NCI-H748 treated with DMSO at 0.1 percent for 48 hours (cell line): ENCODE results near the gene CRLF3.
"Not testable (repeated sequence)": the region's sequence is repeated elsewhere in the genome, so short reads cannot be mapped to it uniquely, and the experiment has no call there.

ENCODE experiments used
- DNase-seq: peaks from one replicate; lab custom pipeline; 2025; lab: John Stamatoyannopoulos, UW

Gene CRLF3

DNA sequence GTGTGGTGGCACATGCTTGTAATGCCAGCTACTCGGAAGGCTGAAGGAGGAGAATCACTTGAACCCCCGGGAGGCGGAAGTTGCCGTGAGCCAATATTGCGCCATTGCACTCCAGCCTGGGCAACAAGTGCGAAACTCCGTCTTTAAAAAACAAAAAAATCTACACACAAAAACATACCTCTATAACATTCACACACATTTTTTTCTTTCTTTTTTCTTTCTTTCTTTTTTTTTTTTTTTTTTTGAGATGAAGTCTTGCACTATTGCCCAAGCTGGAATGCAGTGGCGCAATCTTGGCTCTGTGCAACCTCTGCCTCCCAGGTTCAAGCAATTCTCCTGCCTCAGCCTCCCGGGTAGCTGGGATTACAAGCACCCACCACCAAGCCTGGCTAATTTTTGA lies 9.6 kb downstream of the CRLF3 start:
- DNase-seq, result not testable (repeated sequence)

DNA sequence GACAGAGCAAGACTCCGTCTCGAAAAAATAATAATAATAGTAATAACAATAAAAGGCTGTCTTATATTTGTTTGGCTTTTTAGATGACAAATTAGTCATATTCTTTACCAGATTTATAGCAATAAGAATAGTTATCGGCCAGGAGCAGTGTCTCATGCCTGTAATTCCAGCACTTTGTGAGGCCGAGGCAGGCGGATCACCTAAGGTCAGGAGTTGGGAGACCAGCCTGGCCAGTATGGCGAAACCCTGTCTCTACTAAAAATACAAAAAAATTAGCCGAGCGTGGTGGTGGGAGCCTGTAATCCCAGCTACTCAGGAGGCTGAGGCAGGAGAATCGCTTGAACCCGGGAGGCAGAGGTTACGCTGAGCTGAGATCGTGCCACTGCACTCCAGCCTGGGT lies 10.3 kb downstream of the CRLF3 start:
- DNase-seq, result not testable (repeated sequence)

DNA sequence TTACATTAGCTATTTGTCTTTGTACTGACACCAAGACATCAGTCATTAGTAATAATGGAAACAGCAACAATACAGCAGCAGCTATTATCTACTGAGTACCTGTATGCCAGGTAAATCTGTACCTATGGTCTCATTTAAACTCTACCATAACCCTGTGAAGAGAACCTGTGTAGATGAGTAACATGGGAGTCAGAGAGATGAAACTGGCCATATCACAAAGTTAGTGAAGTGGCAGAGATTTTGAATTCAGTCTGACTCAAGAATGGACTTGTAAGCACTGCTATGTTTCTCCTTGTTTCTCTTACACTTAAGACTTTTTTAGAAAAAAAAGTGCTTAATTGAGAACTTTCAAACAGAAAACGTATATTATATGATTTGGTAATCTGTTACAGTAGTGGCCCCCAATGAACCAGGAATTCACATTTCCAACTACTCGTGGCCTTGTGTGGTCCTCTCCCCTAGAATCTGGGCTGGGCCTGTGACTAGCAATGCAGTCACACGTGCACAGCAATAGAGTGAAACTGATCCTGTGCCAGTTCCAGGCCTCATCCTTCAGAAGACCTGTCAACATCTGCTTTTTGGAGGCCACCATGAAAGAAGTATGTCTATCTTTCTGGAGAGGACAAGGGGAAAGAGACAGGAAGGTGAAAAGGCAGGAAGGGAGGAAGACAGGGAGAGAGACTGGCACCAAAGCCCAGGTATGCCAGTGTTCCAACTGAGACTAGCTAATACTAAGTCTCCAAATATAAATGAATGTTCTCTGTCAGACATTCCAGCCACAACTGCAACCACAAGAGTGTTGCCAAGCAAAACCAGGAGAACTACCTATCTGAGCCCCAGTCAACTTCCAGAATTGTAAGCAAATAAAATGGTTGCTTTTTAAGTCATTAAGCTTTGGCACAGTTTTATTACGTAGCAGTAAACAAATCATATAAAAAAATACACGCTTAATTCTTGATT lies 12.0 kb downstream of the CRLF3 start:
- no peak for DNase-seq

DNA sequence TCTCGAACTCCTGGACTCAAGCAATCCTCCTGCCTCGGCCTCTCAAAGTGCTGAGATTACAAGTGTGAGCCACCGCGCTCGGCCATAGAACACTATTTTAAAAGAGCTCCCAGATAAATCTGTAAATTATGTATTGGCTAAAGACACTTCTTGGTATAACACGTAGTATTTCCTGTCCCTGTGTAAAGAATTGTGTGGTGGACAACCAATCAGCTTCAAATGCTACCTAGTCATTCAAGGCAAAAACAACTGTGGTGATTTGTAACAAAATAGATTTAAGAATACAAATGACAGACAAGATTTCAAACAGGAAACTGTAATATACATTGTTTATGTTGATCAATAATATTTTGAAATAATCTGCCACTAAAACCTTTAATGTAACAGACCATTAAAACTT lies 14.6 kb downstream of the CRLF3 start:
- no peak for DNase-seq

DNA sequence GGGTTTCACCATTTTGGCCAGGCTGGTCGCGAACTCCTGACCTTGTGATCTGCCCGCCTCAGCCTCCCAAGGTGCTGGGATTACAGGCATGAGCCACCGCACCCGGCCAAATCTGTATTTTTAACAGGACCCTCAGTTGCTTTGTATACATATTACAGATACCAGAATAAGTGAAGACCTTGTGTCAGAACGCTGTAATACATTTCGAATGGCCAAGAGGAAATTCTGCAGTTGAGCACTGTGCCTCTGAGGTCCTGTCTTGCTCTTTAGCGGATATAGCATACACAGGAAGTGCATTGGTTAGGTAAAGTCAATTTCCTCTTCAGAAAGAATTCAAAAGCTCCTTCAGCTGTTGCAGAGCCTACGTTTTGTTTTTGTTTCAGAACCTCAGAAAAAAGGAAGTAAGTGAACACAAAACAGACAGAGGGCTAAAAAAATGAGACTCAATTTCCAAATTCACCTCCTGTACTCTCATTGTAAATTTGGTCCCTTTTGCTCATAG lies 15.7 kb downstream of the CRLF3 start:
- no peak for DNase-seq

DNA sequence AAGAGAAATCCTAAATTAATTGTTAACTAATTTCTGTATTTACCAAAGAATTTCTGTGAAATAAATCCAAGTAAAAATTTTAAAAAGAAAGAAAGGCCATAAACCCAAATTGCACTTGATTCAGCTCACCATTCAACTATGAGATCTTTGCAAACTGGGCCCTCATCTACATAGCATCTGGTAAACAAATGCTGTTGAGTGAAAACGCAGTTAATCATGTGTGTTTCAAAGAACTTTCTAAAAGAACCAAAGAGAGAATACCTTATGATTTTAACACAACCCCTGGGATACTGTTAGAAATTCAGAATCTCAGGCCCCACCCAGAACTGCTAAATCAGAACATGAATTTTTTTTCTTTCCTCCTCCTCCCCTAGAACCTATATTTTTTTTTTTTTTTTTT lies 16.6 kb downstream of the CRLF3 start:
- no peak for DNase-seq

DNA sequence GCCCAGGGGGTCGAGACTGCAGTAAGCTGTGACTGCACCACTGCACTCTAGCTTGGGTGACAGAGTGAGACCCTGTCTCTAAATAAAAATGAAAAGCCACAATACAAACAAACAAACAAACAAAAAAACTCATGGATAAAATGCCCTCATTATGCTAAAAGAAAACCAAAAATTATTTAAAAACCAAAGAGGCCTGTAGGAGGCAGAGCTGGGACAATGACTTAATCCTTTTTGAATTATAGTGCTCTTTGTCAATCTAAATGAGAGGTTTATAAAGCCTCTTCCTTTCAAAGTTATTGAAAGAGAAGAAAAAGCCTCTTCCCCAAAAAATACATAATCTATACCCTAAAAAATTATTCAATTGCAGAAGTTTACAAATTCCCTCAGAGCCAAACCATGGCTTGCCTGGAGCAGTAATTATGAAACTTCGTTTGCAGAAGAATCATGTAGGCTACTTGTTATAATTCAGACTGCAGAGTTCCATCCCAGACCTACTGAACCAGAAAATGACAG lies 18.5 kb downstream of the CRLF3 start:
- no peak for DNase-seq

DNA sequence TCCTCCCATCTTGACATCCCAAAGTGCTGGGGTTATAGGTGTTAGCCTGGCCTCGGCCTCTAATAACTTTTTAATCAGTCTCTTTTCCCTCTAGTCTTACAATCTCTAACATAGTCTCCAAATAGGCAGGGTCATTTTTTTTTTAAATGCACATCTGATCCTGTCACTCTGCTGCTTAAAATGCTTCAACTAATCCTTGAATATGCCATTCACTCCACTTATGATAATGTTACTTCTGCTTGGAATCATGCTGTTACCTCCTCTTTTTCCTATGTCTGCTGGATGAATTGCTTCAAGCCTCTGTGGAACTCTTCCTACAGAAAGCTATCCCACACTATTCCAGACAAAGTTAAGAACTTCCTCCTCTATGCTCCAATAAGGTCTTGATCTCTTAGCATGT lies 22.8 kb downstream of the CRLF3 start:
- no peak for DNase-seq

DNA sequence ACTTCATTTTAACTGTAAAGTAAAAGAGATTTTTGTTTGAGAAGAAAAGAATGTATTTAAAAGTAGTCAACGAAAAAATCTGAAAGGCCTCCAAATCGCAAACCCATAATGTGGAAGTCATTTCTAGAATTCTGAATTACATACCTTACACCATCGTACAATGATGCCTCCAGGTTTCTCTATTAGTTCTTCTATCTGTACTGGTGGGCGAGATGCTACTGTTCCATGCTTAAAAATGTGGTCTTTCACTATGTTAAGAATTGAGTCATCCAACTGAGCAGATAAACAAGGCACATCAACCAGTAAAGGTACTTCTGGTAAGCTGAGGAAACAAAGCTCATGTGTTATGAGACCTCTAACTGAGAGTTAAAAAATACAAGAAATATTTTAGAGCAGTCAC lies 28.5 kb downstream of the CRLF3 start:
- DNase-seq, result no peak

DNA sequence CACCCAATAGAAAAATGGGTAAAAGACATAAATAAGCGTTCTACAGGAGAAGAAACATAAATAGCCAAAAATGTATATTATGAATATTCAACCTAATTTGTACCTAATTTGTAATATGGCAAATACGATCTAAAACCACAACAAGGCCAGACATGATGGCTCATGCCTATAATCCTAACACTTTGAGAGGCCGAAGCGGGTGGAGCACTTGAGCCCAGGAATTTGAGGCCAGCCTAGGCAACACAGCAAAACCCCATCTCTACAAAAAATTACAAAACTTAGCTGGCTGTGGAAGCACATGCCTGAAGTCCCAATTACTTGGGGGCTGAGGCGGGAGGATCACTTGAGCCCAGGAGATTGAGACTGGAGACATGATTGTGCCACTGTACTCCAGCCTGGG lies 30.1 kb downstream of the CRLF3 start:
- no peak for DNase-seq

DNA sequence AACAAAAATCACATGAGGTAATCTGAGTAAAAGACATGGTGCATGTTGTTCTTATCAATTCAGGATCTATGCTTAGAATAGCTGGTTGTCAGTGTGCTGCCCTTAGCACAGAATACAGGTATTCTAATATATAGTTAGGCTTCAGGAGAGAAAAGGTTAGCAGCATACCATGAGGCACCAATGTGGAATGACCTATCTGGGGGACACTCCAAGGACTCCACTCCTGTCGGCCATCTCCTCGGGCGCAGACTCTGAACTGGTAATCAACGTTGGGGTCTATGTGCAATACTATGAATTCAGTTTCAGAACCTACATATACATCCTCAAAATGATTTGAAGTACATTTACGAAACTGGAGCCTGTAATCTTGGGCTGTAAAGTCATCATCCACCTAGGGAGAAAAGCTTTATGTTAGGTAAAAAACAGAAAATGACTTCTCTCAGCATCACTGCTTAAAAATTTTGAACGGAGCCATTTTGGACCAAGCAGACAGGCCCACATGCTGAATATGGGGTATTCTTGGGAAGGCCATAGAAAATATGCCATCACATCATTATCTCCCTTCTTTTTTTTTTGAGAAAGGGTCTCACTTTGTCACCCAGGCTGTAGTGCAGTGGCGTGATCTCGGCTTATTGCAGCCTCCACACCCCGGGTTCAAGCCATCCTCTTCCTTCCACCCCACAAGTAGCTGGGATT lies 31.1 kb downstream of the CRLF3 start:
- no peak for DNase-seq

DNA sequence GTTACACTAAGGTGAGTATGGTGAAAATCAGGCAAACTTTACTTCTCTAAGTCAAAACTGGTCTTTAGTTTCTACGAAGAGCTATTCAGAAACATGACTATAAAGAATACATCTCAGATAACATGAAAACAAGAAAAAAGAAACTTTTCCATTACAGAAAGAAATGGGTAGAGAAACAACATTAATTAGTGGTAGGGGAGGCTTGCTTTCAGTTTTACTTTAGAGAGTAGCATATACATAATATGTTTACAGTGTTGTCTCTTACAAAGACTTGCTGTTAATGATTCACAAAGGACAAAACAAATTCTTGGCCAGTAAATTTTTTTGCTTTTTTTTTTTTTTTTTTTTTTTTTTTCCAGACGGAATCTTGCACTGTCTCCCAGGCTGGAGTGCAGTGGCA lies 34.2 kb downstream of the CRLF3 start:
- DNase-seq, result no peak

DNA sequence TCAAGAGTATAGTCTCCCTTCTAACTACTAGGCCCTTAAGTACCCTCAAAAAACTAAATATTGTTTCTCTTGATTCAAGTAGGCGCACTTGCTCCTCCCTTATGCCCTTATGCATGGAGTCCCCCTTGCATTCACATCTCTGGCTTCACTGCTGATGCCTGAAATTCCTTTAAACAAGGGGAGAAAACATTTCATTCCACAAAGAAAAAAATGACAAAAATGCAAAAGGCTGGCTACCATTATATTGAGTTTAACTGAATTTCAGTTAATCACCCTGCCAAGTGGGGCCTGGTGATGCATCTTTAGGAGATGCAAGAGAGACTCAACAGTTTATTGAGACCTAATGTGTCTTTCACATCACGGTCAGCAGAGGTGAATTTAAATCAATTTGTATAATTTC lies 35.6 kb downstream of the CRLF3 start:
- no peak for DNase-seq

DNA sequence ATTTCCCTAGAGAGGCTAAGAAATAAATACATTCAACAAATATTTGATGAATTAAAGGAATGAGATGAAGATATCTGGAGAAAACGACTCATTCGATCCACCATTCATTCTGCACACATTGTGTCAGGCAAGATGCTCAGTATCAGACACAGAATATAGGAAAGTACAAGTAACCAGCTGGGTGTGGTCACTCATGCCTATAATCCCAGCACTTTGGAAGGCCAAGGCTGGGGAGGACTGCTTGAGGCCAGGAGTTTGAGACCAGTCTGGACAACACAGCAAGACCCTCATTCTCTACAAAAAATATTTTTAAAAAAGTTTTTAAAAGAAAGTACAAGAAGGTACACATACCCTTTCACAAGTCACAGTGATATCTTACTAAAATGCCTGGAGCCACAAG lies 42.3 kb downstream of the CRLF3 start:
- DNase-seq, result no peak

DNA sequence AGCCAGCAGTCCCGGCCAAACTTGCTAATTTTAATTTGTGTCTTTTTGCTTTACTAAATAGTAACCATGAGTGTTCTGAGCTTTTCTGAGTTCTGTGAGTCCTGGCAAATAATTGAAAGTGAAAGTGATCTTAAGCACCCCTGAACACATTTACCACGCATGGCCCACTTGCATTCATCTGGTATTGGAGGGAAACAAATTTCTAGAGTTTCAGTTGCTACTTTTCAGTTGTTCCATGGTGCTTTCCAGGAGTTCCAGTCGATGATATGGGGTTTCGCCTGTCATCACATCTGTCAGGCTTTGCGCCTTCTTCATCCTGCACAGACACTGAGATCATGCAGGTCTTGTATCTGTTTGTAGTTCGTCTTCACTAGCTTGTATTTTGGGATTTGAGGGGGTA lies 44.1 kb downstream of the CRLF3 start:
- DNase-seq, result no peak

DNA sequence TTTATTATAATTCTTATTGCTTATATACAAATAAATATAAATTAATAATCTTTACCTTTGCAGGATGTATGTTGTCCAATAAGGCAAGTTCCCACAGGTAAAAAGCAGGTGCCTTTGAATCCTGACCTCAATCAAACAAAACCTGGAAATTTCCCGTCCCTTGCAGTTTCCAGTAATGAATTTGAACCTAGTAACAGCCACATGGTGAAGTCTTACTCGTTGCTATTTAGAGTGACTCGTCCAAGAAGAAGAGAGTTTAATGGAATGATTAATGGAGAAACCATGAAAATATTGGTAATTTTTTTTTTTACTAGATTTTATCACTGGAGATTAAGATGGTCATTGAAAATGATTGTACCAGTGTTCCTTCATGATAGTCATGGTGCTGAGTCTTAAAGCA lies 55.7 kb downstream of the CRLF3 start:
- DNase-seq, result not testable (repeated sequence)

DNA sequence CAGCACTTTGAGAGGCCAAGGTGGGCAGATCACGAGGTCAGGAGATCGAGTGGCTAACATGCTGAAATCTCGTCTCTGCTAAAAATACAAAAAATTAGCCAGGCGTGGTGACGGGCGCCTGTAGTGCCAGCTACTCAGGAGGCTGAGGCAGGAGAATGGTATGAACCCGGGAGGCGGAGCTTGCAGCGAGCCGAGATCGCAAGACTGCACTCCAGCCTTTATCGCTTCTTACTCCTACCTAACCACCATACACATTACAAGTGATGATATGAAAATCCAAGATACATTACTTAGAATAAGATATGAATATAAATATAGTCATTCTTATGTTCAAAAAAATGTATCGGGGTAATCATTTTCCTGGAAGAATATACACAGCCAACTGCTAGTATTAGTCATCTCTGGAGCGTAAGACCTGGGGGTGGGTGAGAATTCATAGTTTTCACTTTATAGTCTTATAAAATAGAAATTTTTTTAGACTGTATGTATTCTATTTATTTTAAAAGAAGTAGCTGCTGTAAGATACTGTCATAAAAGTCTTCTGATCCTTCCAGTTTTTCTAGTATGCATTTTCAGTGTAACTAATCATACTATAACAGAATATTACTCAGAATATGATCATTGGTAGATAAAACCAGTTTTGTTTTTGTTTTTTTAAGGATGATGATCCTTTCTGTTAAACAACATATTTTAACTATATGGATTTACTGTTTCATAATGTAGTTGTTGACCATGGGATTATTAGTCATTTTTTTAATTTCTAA lies 56.7 kb downstream of the CRLF3 start:
- DNase-seq, result not testable (repeated sequence)

DNA sequence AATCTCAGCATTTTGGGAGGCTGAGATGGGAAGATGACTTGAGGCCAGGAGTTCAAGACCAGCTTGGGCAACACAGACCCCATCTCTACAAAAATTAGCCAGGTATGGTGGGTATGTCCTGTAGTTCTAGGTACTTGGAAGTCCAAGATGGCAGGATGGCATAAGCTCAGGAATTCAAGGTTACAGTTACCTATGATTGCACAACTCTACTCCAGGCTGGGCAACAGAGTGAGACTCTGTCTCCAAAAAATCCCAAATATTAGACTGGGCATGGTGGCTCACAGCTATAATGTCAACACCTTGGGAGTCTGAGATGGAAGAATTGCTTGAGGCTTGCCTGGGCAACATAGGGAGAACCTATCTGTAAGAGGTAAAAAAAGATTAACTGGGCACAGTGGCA lies 63.4 kb downstream of the CRLF3 start:
- no peak for DNase-seq

DNA sequence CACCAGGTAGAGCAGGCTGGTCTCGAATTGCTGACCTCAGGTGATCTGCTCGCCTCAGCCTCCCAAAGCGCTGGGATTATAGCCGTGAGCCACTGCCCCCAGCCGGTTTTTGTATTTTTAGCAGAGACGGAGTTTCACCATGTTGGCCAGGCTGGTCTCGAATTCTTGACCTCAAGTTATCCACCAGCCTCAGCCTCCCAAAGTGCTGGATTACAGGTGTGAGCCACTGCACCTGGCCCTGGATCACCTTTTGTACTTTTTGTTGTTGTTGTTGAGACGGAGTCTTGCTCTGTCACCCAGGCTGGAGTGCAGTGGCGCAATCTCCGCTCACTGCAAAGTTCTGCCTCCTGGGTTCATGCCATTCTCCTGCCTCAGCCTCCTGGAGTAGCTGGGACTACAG lies 71.2 kb downstream of the CRLF3 start:
- not testable (repeated sequence) for DNase-seq

DNA sequence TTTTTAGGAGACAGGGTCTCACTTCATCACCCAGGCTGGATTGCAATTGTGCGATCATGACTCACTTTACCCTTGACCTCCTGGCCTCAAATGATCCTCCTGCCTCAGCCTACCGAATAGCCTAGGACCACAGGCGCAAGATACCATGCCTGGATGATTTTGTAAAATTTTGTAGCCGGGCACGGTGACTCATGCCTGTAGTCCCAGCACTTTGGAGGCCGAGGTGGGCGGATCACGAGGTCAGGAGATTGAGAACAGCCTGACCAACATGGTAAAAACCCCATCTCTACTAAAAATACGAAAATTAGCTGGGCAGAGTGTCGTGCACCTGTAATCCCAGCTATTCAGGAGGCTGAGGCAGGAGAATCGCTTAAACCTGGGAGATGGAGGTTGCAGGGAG lies 73.5 kb downstream of the CRLF3 start:
- DNase-seq, result not testable (repeated sequence)

DNA sequence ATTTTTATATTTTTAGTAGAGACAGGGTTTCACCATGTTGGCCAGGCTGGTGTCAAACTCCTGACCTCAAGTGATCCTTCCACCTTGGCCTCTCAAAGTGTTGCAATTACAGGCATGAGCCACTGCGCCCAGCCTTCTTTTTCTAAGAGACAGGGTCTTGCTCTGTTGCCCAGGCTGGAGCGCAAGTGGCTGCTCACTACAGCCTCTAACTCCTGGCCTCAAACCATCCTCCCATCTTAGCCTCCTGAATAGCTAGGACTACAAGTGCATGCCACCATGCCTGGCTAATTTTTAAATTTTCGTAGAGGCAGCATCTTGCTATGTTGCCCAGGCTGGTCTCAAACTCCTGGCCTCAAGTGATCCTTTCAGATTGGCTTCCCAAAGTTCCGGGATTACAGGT lies 76.9 kb downstream of the CRLF3 start:
- DNase-seq, result not testable (repeated sequence)

DNA sequence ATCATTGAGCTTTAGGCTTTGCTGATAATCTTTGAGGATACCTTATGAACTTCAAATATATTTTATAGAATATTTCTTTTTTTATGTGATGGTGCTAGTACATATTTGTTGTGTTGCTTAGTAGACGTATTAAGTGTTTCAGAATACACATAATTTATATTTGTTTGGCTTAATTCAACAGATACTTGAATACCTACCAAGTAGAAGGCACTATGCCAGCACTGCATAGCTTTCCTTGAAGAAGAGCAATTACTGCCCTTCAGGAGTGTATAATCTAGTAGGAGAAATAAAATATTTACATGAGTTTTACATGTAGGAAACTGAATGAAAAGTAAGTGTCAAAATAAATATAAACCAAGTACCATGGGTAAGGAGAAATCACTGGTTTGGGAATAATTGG lies 81.8 kb downstream of the CRLF3 start:
- DNase-seq, result not testable (repeated sequence)
